ENCODE data around the gene BHLHA15.

The BHLHA15 gene

GRCh38 chr7:98194186-98194585 is 17.1 kb upstream of the BHLHA15 start:
- DNase-seq (ENCODE audit: low read depth, low spot score): no peak
- no peak overlapping the region for H3K4me3 ChIP-seq (ENCODE audit: low read depth, low read length)
- in situ Hi-C loops (cut with HindIII; ENCODE audit: low sequenced_read_pairs): no loop called here
- TF ChIP-seq, protein P1, sequence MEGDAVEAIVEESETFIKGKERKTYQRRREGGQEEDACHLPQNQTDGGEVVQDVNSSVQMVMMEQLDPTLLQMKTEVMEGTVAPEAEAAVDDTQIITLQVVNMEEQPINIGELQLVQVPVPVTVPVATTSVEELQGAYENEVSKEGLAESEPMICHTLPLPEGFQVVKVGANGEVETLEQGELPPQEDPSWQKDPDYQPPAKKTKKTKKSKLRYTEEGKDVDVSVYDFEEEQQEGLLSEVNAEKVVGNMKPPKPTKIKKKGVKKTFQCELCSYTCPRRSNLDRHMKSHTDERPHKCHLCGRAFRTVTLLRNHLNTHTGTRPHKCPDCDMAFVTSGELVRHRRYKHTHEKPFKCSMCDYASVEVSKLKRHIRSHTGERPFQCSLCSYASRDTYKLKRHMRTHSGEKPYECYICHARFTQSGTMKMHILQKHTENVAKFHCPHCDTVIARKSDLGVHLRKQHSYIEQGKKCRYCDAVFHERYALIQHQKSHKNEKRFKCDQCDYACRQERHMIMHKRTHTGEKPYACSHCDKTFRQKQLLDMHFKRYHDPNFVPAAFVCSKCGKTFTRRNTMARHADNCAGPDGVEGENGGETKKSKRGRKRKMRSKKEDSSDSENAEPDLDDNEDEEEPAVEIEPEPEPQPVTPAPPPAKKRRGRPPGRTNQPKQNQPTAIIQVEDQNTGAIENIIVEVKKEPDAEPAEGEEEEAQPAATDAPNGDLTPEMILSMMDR (IDR thresholded peaks at IDR 0.05; ENCODE audit: low read depth, low read length): no peak

GRCh38 chr7:98194672-98195457 is 16.4 kb upstream of the BHLHA15 start:
- peak; percentile 18 for DNase-seq (ENCODE audit: low read depth, low spot score)
- TF ChIP-seq, protein P1 (IDR thresholded peaks at IDR 0.05; ENCODE audit: low read depth, low read length): no peak
- H3K4me3 ChIP-seq (ENCODE audit: low read depth, low read length): no peak overlapping the region
- in situ Hi-C loops (cut with HindIII; ENCODE audit: low sequenced_read_pairs): no loop called here

GRCh38 chr7:98196706-98197605 is 14.3 kb upstream of the BHLHA15 start:
- DNase-seq (ENCODE audit: low read depth, low spot score): no peak
- H3K4me3 ChIP-seq (ENCODE audit: low read depth, low read length): no peak overlapping the region
- TF ChIP-seq, protein P1 (IDR thresholded peaks at IDR 0.05; ENCODE audit: low read depth, low read length): no peak
- in situ Hi-C loops (cut with HindIII; ENCODE audit: low sequenced_read_pairs): no loop called here

DNA sequence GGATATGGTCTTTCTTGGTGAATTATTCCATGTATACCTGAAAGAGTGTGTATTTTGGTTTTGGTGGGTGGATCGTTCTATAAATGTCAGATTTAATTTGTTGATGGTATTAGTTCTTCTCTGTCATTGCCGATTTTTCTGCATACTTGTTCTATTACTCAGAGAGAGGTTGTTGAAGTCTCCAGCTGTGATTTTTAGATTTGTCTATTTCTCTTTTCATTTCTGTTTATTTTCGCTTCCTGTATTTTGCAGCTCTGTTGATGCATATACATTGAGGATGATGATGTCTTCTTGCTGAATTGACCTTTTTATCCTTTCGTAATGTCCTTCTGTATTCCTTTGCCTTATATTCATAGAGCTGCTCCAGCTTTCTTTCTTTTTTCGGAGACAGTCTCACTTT is 12.1 kb upstream of the BHLHA15 start:
- in situ Hi-C loops (cut with HindIII; ENCODE audit: low sequenced_read_pairs): no loop called here
- TF ChIP-seq, protein P1 (IDR thresholded peaks at IDR 0.05; ENCODE audit: low read depth, low read length): no peak
- H3K4me3 ChIP-seq (ENCODE audit: low read depth, low read length): no peak overlapping the region
- DNase-seq (ENCODE audit: low read depth, low spot score): peak; percentile 19

DNA sequence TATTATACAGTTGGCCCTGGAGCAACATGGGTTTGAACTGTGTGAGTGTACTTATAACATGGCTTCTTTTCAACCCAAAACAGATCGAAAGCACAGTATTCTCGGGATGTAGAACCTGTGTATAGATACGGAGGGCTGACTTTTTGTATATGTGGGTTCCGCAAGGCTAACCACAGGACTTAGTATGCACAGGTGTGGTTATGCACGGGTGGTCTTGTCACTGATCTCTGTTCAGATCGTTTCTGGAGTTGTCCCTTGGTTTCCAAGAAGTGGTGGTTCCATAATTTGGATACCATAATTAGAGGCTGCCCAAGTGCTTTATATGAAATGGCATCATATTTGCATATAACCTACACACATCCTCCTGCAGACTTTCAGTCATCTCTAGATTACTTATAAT is 10.9 kb upstream of the BHLHA15 start:
- in situ Hi-C loops (cut with HindIII; ENCODE audit: low sequenced_read_pairs): no loop called here
- TF ChIP-seq, protein P1 (IDR thresholded peaks at IDR 0.05; ENCODE audit: low read depth, low read length): no peak
- H3K4me3 ChIP-seq (ENCODE audit: low read depth, low read length): no peak overlapping the region
- no peak for DNase-seq (ENCODE audit: low read depth, low spot score)

GRCh38 chr7:98202367-98203195 is 8.7 kb upstream of the BHLHA15 start:
- TF ChIP-seq, protein P1 (IDR thresholded peaks at IDR 0.05; ENCODE audit: low read depth, low read length): no peak
- no peak overlapping the region for H3K4me3 ChIP-seq (ENCODE audit: low read depth, low read length)
- in situ Hi-C loops (cut with HindIII; ENCODE audit: low sequenced_read_pairs): no loop called here
- no peak for DNase-seq (ENCODE audit: low read depth, low spot score)

Measured in astrocyte of the spinal cord (primary cell).